Testis (tissue), 2 donors: ENCODE results near the gene HCFC1R1.

ENCODE experiments used
- CTCF ChIP-seq, 3 experiments: fragments of 450-650 bp in 2 of 3; fragments of 200-600 bp in 1 of 3; sonication (generic) in 1 of 3; IDR thresholded peaks; one replicate each; pipeline ENCODE4 v1.5.1; 2016 to 2019; ENCODE audit warnings: antibody characterized with exemption in 3 of 3, mild to moderate bottlenecking in 2 of 3, moderate library complexity in 1 of 3
- POLR2A ChIP-seq: fragments of 450-650 bp; IDR thresholded peaks from one replicate; pipeline ENCODE4 v1.6.1; 2017; ENCODE audit warnings: antibody characterized with exemption, mild to moderate bottlenecking, moderate library complexity

- no peak for TF ChIP-seq CTCF (IDR thresholded peaks at IDR 0.05)
- no peak for TF ChIP-seq POLR2A
Measured at GRCh38 chr16:3068487-3068886, 44.7 kb upstream of the HCFC1R1 start.
